Measurements from ENCODE around the gene BTF3.

DNA sequence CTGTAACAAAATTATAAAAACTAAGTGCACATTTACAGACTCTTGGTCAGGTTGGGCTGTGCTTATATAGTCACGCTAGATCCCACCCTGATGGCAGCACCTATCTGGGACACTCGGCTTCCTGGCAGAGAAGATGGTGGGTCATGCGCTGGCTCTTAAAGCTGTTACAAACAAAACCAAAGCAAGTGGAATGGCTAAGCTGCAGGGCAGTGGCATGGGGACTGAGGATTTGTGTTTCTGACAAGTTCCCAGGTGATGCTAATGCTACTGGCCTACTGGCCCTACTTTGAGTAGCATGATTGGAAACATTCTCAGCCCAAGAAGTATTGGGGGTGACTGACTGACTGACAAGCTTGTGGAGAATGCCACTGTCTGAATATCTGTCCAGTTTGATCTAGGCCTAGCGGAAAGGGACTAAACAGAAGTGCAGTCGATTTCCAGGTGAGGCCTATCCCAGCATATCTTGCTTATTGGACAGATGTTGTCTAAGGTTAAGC lies 8.3 kb downstream of the BTF3 start:
- peak; percentile 34; the same call in 1 of the 2 replicates for TF ChIP-seq POLR2AphosphoS5 (IDR thresholded peaks at IDR 0.05; ENCODE audit: low read depth, low read length)
- TF ChIP-seq TAF1 (IDR thresholded peaks at IDR 0.05; ENCODE audit: borderline replicate concordance, insufficient read depth, low read length), result no peak
